Heart left ventricle (tissue), 16 donors: ENCODE data around the gene SLC39A3. TPM values are rescaled to one million over a fixed set of nuclear protein-coding genes. Genes with fewer than 3 reads are reported as not detected.

Experiments used
- ATAC-seq, 4 donors: fragments of 200-7000 bp; cut with Tn5 transposase; one replicate each; pipeline ENCODE4 v1.9.1; 2020 to 2022; ENCODE audit warnings: moderate library complexity in 4 of 4, mild to moderate bottlenecking in 3 of 4, moderate number of reproducible peaks in 1 of 4
- DNase-seq, 5 donors: peaks; one replicate each; pipeline ENCODE4 v3.0.0-alpha.2; 2020
- H3K27ac ChIP-seq, 12 donors: fragments of 200-600 bp; sonication (generic) in 4 of 12; one replicate each; pipeline versions ENCODE4 v1.5.0 to v1.8.0; 2016 to 2022; ENCODE audit warnings: mild to moderate bottlenecking in 2 of 12
- H3K27me3 ChIP-seq, 9 donors: fragments of 200-600 bp; sonication (generic) in 2 of 9; one replicate each; pipeline versions ENCODE4 v1.5.1 to v1.8.0; 2016 to 2022; ENCODE audit warnings: mild to moderate bottlenecking in 3 of 9
- H3K36me3 ChIP-seq, 9 donors: fragments of 200-600 bp; sonication (generic) in 2 of 9; one replicate each; pipeline versions ENCODE4 v1.5.0 to v1.8.0; 2018 to 2022; ENCODE audit warnings: mild to moderate bottlenecking in 2 of 9
- H3K4me1 ChIP-seq, 12 donors: fragments of 200-600 bp; sonication (generic) in 4 of 12; one replicate each; pipeline versions ENCODE4 v1.5.0 to v1.8.0; 2016 to 2022; ENCODE audit warnings: mild to moderate bottlenecking in 3 of 12
- H3K4me3 ChIP-seq, 12 donors: fragments of 200-600 bp; sonication (generic) in 4 of 12; one replicate each; pipeline versions ENCODE4 v1.5.0 to v1.8.0; 2017 to 2022; ENCODE audit warnings: mild to moderate bottlenecking in 9 of 12, moderate library complexity in 4 of 12
- H3K9me3 ChIP-seq, 12 donors: fragments of 200-600 bp; sonication (generic) in 4 of 12; one replicate each; pipeline versions ENCODE4 v1.5.0 to v1.8.0; 2016 to 2022; ENCODE audit warnings: mild to moderate bottlenecking in 1 of 12
- CTCF ChIP-seq, 12 donors: fragments of 200-600 bp; sonication (generic) in 4 of 12; IDR thresholded peaks; one replicate each; pipeline versions ENCODE4 v1.5.0 to v1.8.0; 2018 to 2022; ENCODE audit warnings: antibody characterized with exemption in 12 of 12, mild to moderate bottlenecking in 5 of 12
- POLR2A ChIP-seq, 2 donors: fragments of 450-650 bp; IDR thresholded peaks; one replicate each; pipeline ENCODE4 v1.6.1; 2017; ENCODE audit warnings: antibody characterized with exemption in 2 of 2, mild to moderate bottlenecking in 2 of 2, moderate library complexity in 2 of 2
- WGBS, 4 donors: extraction: QIAGEN DNeasy Blood & Tissue Kit in 2 of 4; methylation state at CpG; one replicate each; pipeline versions ENCODE4 v1.1.5 to v1.1.7; 2013 to 2018; 5-methylcytosine and 5-hydroxymethylcytosine counted together
- intact Hi-C, 10 donors: fragments of 100-400 bp; cut with DNase I; formaldehyde crosslinking; loops; one replicate each; pipeline versions ENCODE4 v1.11.1 to v1.14.2; 2022
- polyA plus RNA-seq, 2 donors: library from polyadenylated mRNA; stranded (reverse); fragments of 200-250 nt; gene quantifications; one replicate each; pipeline ENCODE4 v1.2.3, GENCODE V29; 2013
- total RNA-seq, 9 donors: library from RNA; depleted of rRNA in 2 of 9; stranded (reverse); fragments of >200 nt in 2 of 9; fragmentation: NEBNext Ultra II Directional in 3 of 9; extraction: Animal tissue kit (Norgen Biotek cat#: 25700) in 3 of 9; gene quantifications; one replicate each; pipeline versions ENCODE4 v1.1.0 to v1.2.4, GENCODE V29; 2016 to 2023
- donor health status: ischemic (EF 13 %, LVEDD 7.1; RV severe dilation, severe dysfunction).
- donor health status: healthy with polysubstance abuse.
- donor health status: DM: no; HTN: yes; CAD: no.
- donor health status: DM: no; HTN: no; CAD: no.
- donor health status: ischemic (EF 25% LVEDD 6.9; RV normal size, moderate dysfunction).
- donor health status: ischemic (EF 25% LVEDD 5.7; RV mildly dilated, moderate dysfunction).
- donor health status: healthy.
- donor health status: DM: yes; HTN: yes; CAD: no.
- donor health status: ischemic (EF 35%, LVEDD 5.7; RV mildly dilated, moderate dysfunction).
- donor health status: nonischemic (EF 11% LVEDD 7.7; RV severe dilation, severe dysfunction).
- donor health status: DM: yes; HTN: yes; CAD: no.
- donor health status: PGD.
- donor health status: ischemic (EF 29% LVEDD 5.4; RV normal size, mild dysfunction).
- donor health status: nonischemic (EF 23%, LVEDD 6.1; RV moderate dilation, normal function).

Gene SLC39A3
- total and polyA plus RNA-seq, 11 donors, result 16.4 to 63.7 (median 30.9) TPM

- TF ChIP-seq POLR2A (IDR thresholded peaks at IDR 0.05) (no peak), CTCF (IDR thresholded peaks at IDR 0.05) (no peak)
- Histone ChIP-seq H3K27me3 (no peaks in the 10 kb centered on the region), H3K4me1 (no peaks in the 10 kb centered on the region), H3K36me3 (peaks cover 3 to 100% (median 95%) of the 10 kb centered on the region in 9 donors), H3K4me3 (no peak overlapping the region), H3K9me3 (no peaks in the 10 kb centered on the region), H3K27ac (no peak overlapping the region)
- no peak for ATAC-seq
- 91 to 94% (median 92%) methylated on average over 15 to 16 of the region's 16 CpGs for WGBS, 4 donors
- intact Hi-C loops, result no loop called here
- DNase-seq, result no peak
Observed at GRCh38 chr19:2761309-2761677, 21.5 kb upstream of the SLC39A3 start.

- Histone ChIP-seq H3K36me3 (peaks cover 1 to 100% (median 95%) of the 10 kb centered on the region in 9 donors), H3K4me3 (no peak overlapping the region), H3K27me3 (no peaks in the 10 kb centered on the region), H3K4me1 (no peaks in the 10 kb centered on the region), H3K9me3 (no peaks in the 10 kb centered on the region), H3K27ac (no peak overlapping the region)
- WGBS, 4 donors, result 91 to 97% (median 96%) methylated on average over 7 of the region's 7 CpGs
- TF ChIP-seq CTCF (IDR thresholded peaks at IDR 0.05) (no peak), POLR2A (IDR thresholded peaks at IDR 0.05) (no peak)
- intact Hi-C loops, result no loop called here
- ATAC-seq (no peak), DNase-seq (no peak)
Observed at GRCh38 chr19:2759965-2760364, 20.1 kb upstream of the SLC39A3 start.

GRCh38 chr19:2759362-2759761 lies 19.5 kb upstream of the SLC39A3 start:
- Histone ChIP-seq H3K9me3 (no peaks in the 10 kb centered on the region), H3K36me3 (peaks cover 0 to 100% (median 95%) of the 10 kb centered on the region in 9 donors), H3K27ac (no peak overlapping the region), H3K4me1 (no peaks in the 10 kb centered on the region), H3K4me3 (no peak overlapping the region), H3K27me3 (no peaks in the 10 kb centered on the region)
- intact Hi-C loops, result no loop called here
- WGBS, 4 donors, result 93 to 95% (median 95%) methylated on average over 17 of the region's 17 CpGs
- no peak for TF ChIP-seq CTCF (IDR thresholded peaks at IDR 0.05)
- TF ChIP-seq POLR2A (IDR thresholded peaks at IDR 0.05), result no peak
- no peak for DNase-seq
- ATAC-seq, result no peak

GRCh38 chr19:2758601-2759313 lies 18.9 kb upstream of the SLC39A3 start:
- ATAC-seq, result no peak
- no peak for DNase-seq
- no peaks in the 10 kb centered on the region for H3K9me3 ChIP-seq
- no peak overlapping the region for H3K4me3 ChIP-seq
- intact Hi-C loops, result no loop called here
- WGBS, 4 donors, result 93 to 97% (median 95%) methylated on average over 17 of the region's 17 CpGs
- no peaks in the 10 kb centered on the region for H3K27me3 ChIP-seq
- no peak overlapping the region for H3K27ac ChIP-seq
- peaks cover 0 to 100% (median 95%) of the 10 kb centered on the region in 9 donors for H3K36me3 ChIP-seq
- H3K4me1 ChIP-seq, result no peaks in the 10 kb centered on the region
- TF ChIP-seq CTCF (IDR thresholded peaks at IDR 0.05), result no peak
- no peak for TF ChIP-seq POLR2A (IDR thresholded peaks at IDR 0.05)
